Measurements from ENCODE around the gene GALNTL6.
A peak's percentile ranks its signal among the peaks of the same experiment; 100 is the strongest.
"Not testable (repeated sequence)": the region's sequence is repeated elsewhere in the genome, so short reads cannot be mapped to it uniquely, and the experiment has no call there.

The GALNTL6 gene

GRCh38 chr4:172897046-172897445 is 1083.8 kb downstream of the GALNTL6 start:
- DNase-seq: no peak

GRCh38 chr4:172898715-172899114 is 1085.5 kb downstream of the GALNTL6 start:
- DNase-seq: no peak

GRCh38 chr4:172899861-172900260 is 1086.7 kb downstream of the GALNTL6 start:
- no peak for DNase-seq

- DNase-seq: no peak
Observed at GRCh38 chr4:172900900-172901299, 1087.7 kb downstream of the GALNTL6 start.

GRCh38 chr4:172912468-172912867 is 1099.3 kb downstream of the GALNTL6 start:
- not testable (repeated sequence) for DNase-seq

- not testable (repeated sequence) for DNase-seq
Observed at GRCh38 chr4:172917403-172917802, 1104.2 kb downstream of the GALNTL6 start.

- no peak for DNase-seq
Observed at GRCh38 chr4:172919269-172919668, 1106.1 kb downstream of the GALNTL6 start.

- peak; percentile 25 for DNase-seq
Observed at GRCh38 chr4:172927096-172927814, 1114.1 kb downstream of the GALNTL6 start.

GRCh38 chr4:172928347-172928746 is 1115.1 kb downstream of the GALNTL6 start:
- DNase-seq: no peak

- DNase-seq: no peak
Observed at GRCh38 chr4:172938072-172938829, 1125.0 kb downstream of the GALNTL6 start.

- DNase-seq: no peak
Observed at GRCh38 chr4:172938870-172939269, 1125.7 kb downstream of the GALNTL6 start.

- no peak for DNase-seq
Observed at GRCh38 chr4:172942840-172943239, 1129.6 kb downstream of the GALNTL6 start.

GRCh38 chr4:172945611-172946010 is 1132.4 kb downstream of the GALNTL6 start:
- no peak for DNase-seq

GRCh38 chr4:172946503-172946902 is 1133.3 kb downstream of the GALNTL6 start:
- no peak for DNase-seq

- DNase-seq: no peak
Observed at GRCh38 chr4:172947594-172947993, 1134.4 kb downstream of the GALNTL6 start.

GRCh38 chr4:172950990-172951389 is 1137.8 kb downstream of the GALNTL6 start:
- no peak for DNase-seq

GRCh38 chr4:172951679-172952451 is 1138.7 kb downstream of the GALNTL6 start:
- DNase-seq: no peak

- DNase-seq: no peak
Observed at GRCh38 chr4:172953896-172954568, 1140.8 kb downstream of the GALNTL6 start.

- DNase-seq: not testable (repeated sequence)
Observed at GRCh38 chr4:172956340-172956739, 1143.1 kb downstream of the GALNTL6 start.

- DNase-seq: no peak
Observed at GRCh38 chr4:172957216-172957615, 1144.0 kb downstream of the GALNTL6 start.

- peak; percentile 1 for DNase-seq
Observed at GRCh38 chr4:172962564-172963353, 1149.6 kb downstream of the GALNTL6 start.

All from NCI-H2081 treated with DMSO at 0.1 percent for 48 hours (cell line).